Measurements from ENCODE around the gene ZNF681.

The ZNF681 gene

GRCh38 chr19:23758187-23759074 lies at the start of gene ZNF681:
Gene ZNF681 (minus strand): TSS chr19:23758891. CDS start chr19:23758749, 142 bp downstream.
- H3K9ac ChIP-seq (ENCODE audit: low read depth in 1 of 2, low read length in 2 of 2): peak within 1 kb of the TSS; percentile 70 to 81
- no peaks in the 10 kb centered on the region for H3K27me3 ChIP-seq (ENCODE audit: control insufficient read depth in 2 of 2, insufficient read depth in 2 of 2, low read length in 2 of 2)
- H3K4me1 ChIP-seq (ENCODE audit: control insufficient read depth in 2 of 2, insufficient read depth in 2 of 2, low read length in 2 of 2): peaks cover 0 to 3% of the 10 kb centered on the region in 2 donors
- peak within 1 kb of the TSS; percentile 81 to 93 for H3K4me3 ChIP-seq (ENCODE audit: low read length in 2 of 2)
- no peaks in the 10 kb centered on the region for H3K9me3 ChIP-seq (ENCODE audit: control insufficient read depth in 2 of 2, low read length in 2 of 2)
- H3K36me3 ChIP-seq (ENCODE audit: control insufficient read depth in 2 of 2, insufficient read depth in 2 of 2, low read length in 2 of 2): no peaks in the 10 kb centered on the region
- H3K27ac ChIP-seq (ENCODE audit: low read depth in 2 of 2, low read length in 2 of 2): peak within 1 kb of the TSS; percentile 71 to 83

DNA sequence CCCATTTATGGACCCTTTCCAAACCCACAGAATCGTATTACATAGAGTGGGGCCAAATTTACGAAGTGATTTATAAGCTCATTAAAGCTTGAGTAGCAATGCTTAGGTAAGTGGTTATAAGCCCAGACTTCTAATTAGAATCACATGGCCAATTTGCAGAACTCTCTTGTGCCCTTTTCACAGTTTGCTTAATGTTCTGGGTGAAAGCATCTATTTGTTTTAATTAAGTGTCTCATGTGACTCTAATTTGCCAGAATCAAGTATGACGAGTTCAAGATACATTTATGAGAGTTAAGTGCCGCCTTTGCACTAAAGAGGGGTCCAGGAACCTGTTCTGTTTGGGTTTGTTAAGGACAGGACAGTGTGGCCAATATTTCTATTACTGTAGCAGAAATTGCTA lies 46.0 kb upstream of the ZNF681 start:
- Histone ChIP-seq H3K9ac (ENCODE audit: low read depth in 1 of 2, low read length in 2 of 2) (no peak overlapping the region), H3K27me3 (ENCODE audit: control insufficient read depth in 2 of 2, insufficient read depth in 2 of 2, low read length in 2 of 2) (no peaks in the 10 kb centered on the region), H3K9me3 (ENCODE audit: control insufficient read depth in 2 of 2, low read length in 2 of 2) (no peaks in the 10 kb centered on the region), H3K4me3 (ENCODE audit: low read length in 2 of 2) (no peak overlapping the region), H3K36me3 (ENCODE audit: control insufficient read depth in 2 of 2, insufficient read depth in 2 of 2, low read length in 2 of 2) (peaks cover 0 to 3% of the 10 kb centered on the region in 2 donors), H3K4me1 (ENCODE audit: control insufficient read depth in 2 of 2, insufficient read depth in 2 of 2, low read length in 2 of 2) (no peaks in the 10 kb centered on the region), H3K27ac (ENCODE audit: low read depth in 2 of 2, low read length in 2 of 2) (no peak overlapping the region)

- no peak overlapping the region for H3K4me3 ChIP-seq (ENCODE audit: low read length in 2 of 2)
- H3K9ac ChIP-seq (ENCODE audit: low read depth in 1 of 2, low read length in 2 of 2): no peak overlapping the region
- H3K27ac ChIP-seq (ENCODE audit: low read depth in 2 of 2, low read length in 2 of 2): no peak overlapping the region
- H3K9me3 ChIP-seq (ENCODE audit: control insufficient read depth in 2 of 2, low read length in 2 of 2): no peaks in the 10 kb centered on the region
- no peaks in the 10 kb centered on the region for H3K4me1 ChIP-seq (ENCODE audit: control insufficient read depth in 2 of 2, insufficient read depth in 2 of 2, low read length in 2 of 2)
- peaks cover 0 to 2% of the 10 kb centered on the region in 2 donors for H3K36me3 ChIP-seq (ENCODE audit: control insufficient read depth in 2 of 2, insufficient read depth in 2 of 2, low read length in 2 of 2)
- no peaks in the 10 kb centered on the region for H3K27me3 ChIP-seq (ENCODE audit: control insufficient read depth in 2 of 2, insufficient read depth in 2 of 2, low read length in 2 of 2)
Measured at GRCh38 chr19:23802290-23802689, 43.6 kb upstream of the ZNF681 start.

DNA sequence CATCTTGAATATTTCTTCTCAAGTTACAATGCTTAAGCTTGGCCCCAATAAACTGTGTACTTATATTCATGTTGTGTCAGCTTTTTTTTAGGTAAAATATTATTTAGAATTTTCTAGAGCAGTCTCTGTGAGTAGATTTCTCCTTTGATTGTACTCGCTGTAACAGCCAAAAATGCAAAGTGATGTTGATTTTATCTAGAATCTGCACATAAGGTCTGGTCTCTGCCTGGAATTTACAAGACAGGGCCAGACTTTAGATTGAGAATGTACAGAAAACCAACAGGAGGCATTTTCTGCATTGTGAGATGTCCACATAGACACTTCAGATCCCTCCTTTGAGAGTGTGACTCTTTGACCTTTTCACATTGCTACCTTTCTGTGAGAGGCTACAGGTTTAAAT lies 43.1 kb upstream of the ZNF681 start:
- Histone ChIP-seq H3K9ac (ENCODE audit: low read depth in 1 of 2, low read length in 2 of 2) (no peak overlapping the region), H3K36me3 (ENCODE audit: control insufficient read depth in 2 of 2, insufficient read depth in 2 of 2, low read length in 2 of 2) (peaks cover 0 to 2% of the 10 kb centered on the region in 2 donors), H3K27me3 (ENCODE audit: control insufficient read depth in 2 of 2, insufficient read depth in 2 of 2, low read length in 2 of 2) (no peaks in the 10 kb centered on the region), H3K27ac (ENCODE audit: low read depth in 2 of 2, low read length in 2 of 2) (no peak overlapping the region), H3K9me3 (ENCODE audit: control insufficient read depth in 2 of 2, low read length in 2 of 2) (no peaks in the 10 kb centered on the region), H3K4me1 (ENCODE audit: control insufficient read depth in 2 of 2, insufficient read depth in 2 of 2, low read length in 2 of 2) (no peaks in the 10 kb centered on the region), H3K4me3 (ENCODE audit: low read length in 2 of 2) (no peak overlapping the region)

DNA sequence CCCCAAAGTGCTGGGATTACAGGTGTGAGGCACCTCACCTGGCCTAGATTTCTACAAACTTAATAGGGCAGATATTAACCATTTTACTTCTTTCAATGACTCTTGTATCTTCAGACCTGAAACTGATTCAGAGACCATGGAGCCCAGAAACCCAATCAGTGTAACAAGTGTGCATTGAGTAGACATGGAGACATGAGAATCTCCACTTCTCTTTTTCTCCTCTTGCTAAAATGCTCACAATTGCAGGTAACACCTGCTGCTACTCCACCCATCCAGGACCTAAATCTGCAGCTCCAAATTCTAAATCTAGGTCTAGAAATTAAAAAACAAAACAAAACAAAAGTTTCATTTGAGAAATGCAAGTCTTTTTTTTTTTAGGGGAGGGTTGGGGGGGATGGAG lies 42.2 kb upstream of the ZNF681 start:
- Histone ChIP-seq H3K27me3 (ENCODE audit: control insufficient read depth in 2 of 2, insufficient read depth in 2 of 2, low read length in 2 of 2) (no peaks in the 10 kb centered on the region), H3K4me3 (ENCODE audit: low read length in 2 of 2) (no peak overlapping the region), H3K27ac (ENCODE audit: low read depth in 2 of 2, low read length in 2 of 2) (no peak overlapping the region), H3K9ac (ENCODE audit: low read depth in 1 of 2, low read length in 2 of 2) (no peak overlapping the region), H3K36me3 (ENCODE audit: control insufficient read depth in 2 of 2, insufficient read depth in 2 of 2, low read length in 2 of 2) (peaks cover 0 to 2% of the 10 kb centered on the region in 2 donors), H3K4me1 (ENCODE audit: control insufficient read depth in 2 of 2, insufficient read depth in 2 of 2, low read length in 2 of 2) (no peaks in the 10 kb centered on the region), H3K9me3 (ENCODE audit: control insufficient read depth in 2 of 2, low read length in 2 of 2) (no peaks in the 10 kb centered on the region)

GRCh38 chr19:23800271-23800670 lies 41.6 kb upstream of the ZNF681 start:
- Histone ChIP-seq H3K4me1 (ENCODE audit: control insufficient read depth in 2 of 2, insufficient read depth in 2 of 2, low read length in 2 of 2) (no peaks in the 10 kb centered on the region), H3K9me3 (ENCODE audit: control insufficient read depth in 2 of 2, low read length in 2 of 2) (peaks cover 0 to 3% of the 10 kb centered on the region in 2 donors), H3K27ac (ENCODE audit: low read depth in 2 of 2, low read length in 2 of 2) (no peak overlapping the region), H3K9ac (ENCODE audit: low read depth in 1 of 2, low read length in 2 of 2) (no peak overlapping the region), H3K36me3 (ENCODE audit: control insufficient read depth in 2 of 2, insufficient read depth in 2 of 2, low read length in 2 of 2) (peaks cover 0 to 2% of the 10 kb centered on the region in 2 donors), H3K27me3 (ENCODE audit: control insufficient read depth in 2 of 2, insufficient read depth in 2 of 2, low read length in 2 of 2) (no peaks in the 10 kb centered on the region), H3K4me3 (ENCODE audit: low read length in 2 of 2) (no peak overlapping the region)

DNA sequence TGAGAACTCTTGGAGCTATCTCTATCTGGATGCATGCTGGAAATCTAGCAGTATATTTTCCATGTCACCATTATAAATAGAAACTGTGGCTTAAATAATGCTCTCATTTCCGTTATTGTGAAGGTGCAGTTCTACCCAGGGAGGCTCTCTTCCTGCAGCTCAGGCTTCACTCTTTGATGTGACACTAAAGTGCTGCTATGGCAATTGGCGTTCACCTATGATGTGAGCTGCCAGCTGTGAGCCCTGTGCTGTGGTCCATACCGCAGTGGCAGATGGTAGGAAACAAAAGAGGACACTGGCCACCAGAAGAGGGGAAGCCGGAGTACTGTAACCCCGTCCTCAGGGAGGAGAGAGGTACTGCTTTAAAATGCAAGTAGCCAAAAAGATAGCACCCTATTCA lies 40.6 kb upstream of the ZNF681 start:
- H3K4me1 ChIP-seq (ENCODE audit: control insufficient read depth in 2 of 2, insufficient read depth in 2 of 2, low read length in 2 of 2): no peaks in the 10 kb centered on the region

GRCh38 chr19:23795462-23795861 lies 36.8 kb upstream of the ZNF681 start:
- H3K4me1 ChIP-seq (ENCODE audit: control insufficient read depth in 2 of 2, insufficient read depth in 2 of 2, low read length in 2 of 2): peaks cover 0 to 2% of the 10 kb centered on the region in 2 donors
- H3K27ac ChIP-seq (ENCODE audit: low read depth in 2 of 2, low read length in 2 of 2): no peak overlapping the region
- H3K9ac ChIP-seq (ENCODE audit: low read depth in 1 of 2, low read length in 2 of 2): no peak overlapping the region
- peaks cover 3 to 6% of the 10 kb centered on the region in 2 donors for H3K36me3 ChIP-seq (ENCODE audit: control insufficient read depth in 2 of 2, insufficient read depth in 2 of 2, low read length in 2 of 2)
- no peaks in the 10 kb centered on the region for H3K27me3 ChIP-seq (ENCODE audit: control insufficient read depth in 2 of 2, insufficient read depth in 2 of 2, low read length in 2 of 2)
- H3K9me3 ChIP-seq (ENCODE audit: control insufficient read depth in 2 of 2, low read length in 2 of 2): peaks cover 2 to 4% of the 10 kb centered on the region in 2 donors
- H3K4me3 ChIP-seq (ENCODE audit: low read length in 2 of 2): no peak overlapping the region

More for the DNA sequence above, 40.6 kb upstream of the ZNF681 start:
- H3K36me3 ChIP-seq (ENCODE audit: control insufficient read depth in 2 of 2, insufficient read depth in 2 of 2, low read length in 2 of 2): peaks cover 0 to 2% of the 10 kb centered on the region in 2 donors
- H3K9me3 ChIP-seq (ENCODE audit: control insufficient read depth in 2 of 2, low read length in 2 of 2): peaks cover 0 to 4% of the 10 kb centered on the region in 2 donors
- H3K9ac ChIP-seq (ENCODE audit: low read depth in 1 of 2, low read length in 2 of 2): no peak overlapping the region
- no peaks in the 10 kb centered on the region for H3K27me3 ChIP-seq (ENCODE audit: control insufficient read depth in 2 of 2, insufficient read depth in 2 of 2, low read length in 2 of 2)
- no peak overlapping the region for H3K27ac ChIP-seq (ENCODE audit: low read depth in 2 of 2, low read length in 2 of 2)
- H3K4me3 ChIP-seq (ENCODE audit: low read length in 2 of 2): no peak overlapping the region

DNA sequence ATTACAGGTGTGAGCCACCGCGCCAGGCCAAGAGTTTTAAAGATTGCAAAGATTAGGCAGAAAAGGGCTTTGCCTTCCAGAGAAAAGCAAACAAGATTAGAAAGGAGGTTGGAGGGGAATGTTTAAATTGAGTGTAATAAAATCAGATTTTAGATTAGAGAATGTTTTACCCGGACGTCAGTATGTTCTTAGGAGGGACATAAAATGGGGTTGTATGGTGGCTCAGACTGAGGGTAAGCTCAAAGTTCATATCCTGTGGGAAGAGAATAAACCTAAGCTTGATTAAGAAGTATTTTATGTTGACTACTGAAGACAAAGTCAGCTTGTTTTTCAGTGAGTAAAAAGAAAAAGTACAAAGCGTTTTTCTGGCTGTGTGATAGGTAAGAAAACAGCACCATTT lies 34.1 kb upstream of the ZNF681 start:
- H3K27ac ChIP-seq (ENCODE audit: low read depth in 2 of 2, low read length in 2 of 2): peak overlapping the region in 1 of 2 donors; percentile 35
- no peak overlapping the region for H3K9ac ChIP-seq (ENCODE audit: low read depth in 1 of 2, low read length in 2 of 2)
- no peaks in the 10 kb centered on the region for H3K27me3 ChIP-seq (ENCODE audit: control insufficient read depth in 2 of 2, insufficient read depth in 2 of 2, low read length in 2 of 2)
- H3K4me3 ChIP-seq (ENCODE audit: low read length in 2 of 2): no peak overlapping the region
- H3K4me1 ChIP-seq (ENCODE audit: control insufficient read depth in 2 of 2, insufficient read depth in 2 of 2, low read length in 2 of 2): peaks cover 0 to 2% of the 10 kb centered on the region in 2 donors
- peaks cover 11 to 13% of the 10 kb centered on the region in 2 donors for H3K36me3 ChIP-seq (ENCODE audit: control insufficient read depth in 2 of 2, insufficient read depth in 2 of 2, low read length in 2 of 2)
- H3K9me3 ChIP-seq (ENCODE audit: control insufficient read depth in 2 of 2, low read length in 2 of 2): peaks cover 3 to 4% of the 10 kb centered on the region in 2 donors

DNA sequence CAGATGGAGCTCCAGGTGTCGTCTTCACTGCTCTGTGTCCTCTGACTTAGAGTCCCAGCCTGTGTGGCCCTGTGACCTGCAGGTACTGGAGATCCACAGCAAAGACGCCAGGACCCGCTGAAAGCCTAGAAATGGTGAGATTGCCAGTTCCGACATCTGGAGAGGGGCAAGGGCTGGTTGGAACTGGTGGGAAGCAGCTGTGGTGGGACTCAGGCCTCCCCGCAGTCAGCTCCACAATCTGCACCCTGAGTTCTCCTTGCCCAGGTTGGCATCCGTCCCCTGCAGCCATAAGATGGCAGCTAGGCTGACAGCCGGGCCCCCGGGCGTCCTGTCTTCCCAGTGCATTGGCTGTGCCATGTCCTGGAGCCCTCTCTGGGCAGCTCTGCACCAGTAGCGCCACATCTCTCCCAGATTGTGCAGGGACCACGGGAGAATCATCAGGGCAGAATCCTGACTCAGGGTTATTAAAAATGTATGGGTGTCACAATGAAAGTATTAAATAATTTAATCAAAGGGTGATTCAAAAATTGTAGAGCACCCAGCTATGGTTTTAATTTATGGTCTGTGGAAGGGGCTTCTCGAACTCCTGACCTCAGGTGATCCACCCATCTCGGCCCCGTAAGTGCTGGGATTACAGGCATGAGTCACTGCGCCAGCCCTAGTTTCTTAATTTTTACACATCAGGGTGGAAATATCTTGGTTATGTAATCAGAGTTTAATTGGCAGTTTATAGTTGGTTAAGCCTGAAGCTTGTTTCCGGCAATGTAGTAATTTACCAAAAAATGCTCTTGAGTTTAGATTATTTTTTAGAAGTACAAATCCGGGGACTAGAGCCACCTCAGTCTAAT lies 32.2 kb upstream of the ZNF681 start:
- Histone ChIP-seq H3K4me1 (ENCODE audit: control insufficient read depth in 2 of 2, insufficient read depth in 2 of 2, low read length in 2 of 2) (peaks cover 0 to 2% of the 10 kb centered on the region in 2 donors), H3K9me3 (ENCODE audit: control insufficient read depth in 2 of 2, low read length in 2 of 2) (peaks cover 3 to 4% of the 10 kb centered on the region in 2 donors), H3K27me3 (ENCODE audit: control insufficient read depth in 2 of 2, insufficient read depth in 2 of 2, low read length in 2 of 2) (no peaks in the 10 kb centered on the region), H3K9ac (ENCODE audit: low read depth in 1 of 2, low read length in 2 of 2) (no peak overlapping the region), H3K27ac (ENCODE audit: low read depth in 2 of 2, low read length in 2 of 2) (no peak overlapping the region), H3K4me3 (ENCODE audit: low read length in 2 of 2) (no peak overlapping the region), H3K36me3 (ENCODE audit: control insufficient read depth in 2 of 2, insufficient read depth in 2 of 2, low read length in 2 of 2) (peaks cover 14 to 15% of the 10 kb centered on the region in 2 donors)

All from mucosa of rectum (tissue), 2 donors.